Skeletal muscle tissue (tissue), 4 donors: ENCODE results near the gene PTPRN2. TPM values are rescaled to one million over a fixed set of nuclear protein-coding genes. Genes with fewer than 3 reads are reported as not detected.

Experiments used
- H3K27ac ChIP-seq: one replicate; pipeline ENCODE4 v1.7.0; 2013; ENCODE audit warnings: mild to moderate bottlenecking, low read depth, low read length, inconsistent platforms
- H3K27me3 ChIP-seq, 3 donors: one replicate each; pipeline ENCODE4 v1.7.0; 2013; ENCODE audit warnings: low read length in 3 of 3; ENCODE audit not compliant: control insufficient read depth in 3 of 3, insufficient read depth in 3 of 3
- H3K36me3 ChIP-seq, 3 donors: one replicate each; pipeline ENCODE4 v1.7.0; 2013; ENCODE audit warnings: low read length in 3 of 3; ENCODE audit not compliant: control insufficient read depth in 3 of 3, insufficient read depth in 3 of 3
- H3K4me1 ChIP-seq, 3 donors: one replicate each; pipeline ENCODE4 v1.7.0; 2013; ENCODE audit warnings: low read length in 3 of 3, mild to moderate bottlenecking in 3 of 3; ENCODE audit not compliant: control insufficient read depth in 3 of 3, insufficient read depth in 3 of 3
- H3K4me3 ChIP-seq, 3 donors: one replicate each; pipeline ENCODE4 v1.7.0; 2013; ENCODE audit warnings: low read length in 3 of 3
- H3K9ac ChIP-seq, 3 donors: one replicate each; pipeline ENCODE4 v1.7.0; 2013; ENCODE audit warnings: low read length in 3 of 3, mild to moderate bottlenecking in 3 of 3, moderate library complexity in 2 of 3, low read depth in 1 of 3
- H3K9me3 ChIP-seq, 3 donors: one replicate each; pipeline ENCODE4 v1.7.0; 2013; ENCODE audit warnings: low read length in 3 of 3; ENCODE audit not compliant: control insufficient read depth in 3 of 3
- total RNA-seq: library from RNA; depleted of rRNA; stranded (reverse); fragments of >200 nt; gene quantifications from one replicate; pipeline ENCODE4 v1.2.3, GENCODE V29; 2014
- donor health status: Osteomylitis.

The PTPRN2 gene
- total RNA-seq, 1 donor from 2014 or later: 1.6 TPM

- H3K9me3 ChIP-seq: peaks cover 0 to 2% (median 0%) of the 10 kb centered on the region in 3 donors
- peaks cover 3 to 15% (median 9%) of the 10 kb centered on the region in 3 donors for H3K27me3 ChIP-seq
- H3K4me3 ChIP-seq: no peak overlapping the region
- H3K36me3 ChIP-seq: no peaks in the 10 kb centered on the region
- no peaks in the 10 kb centered on the region for H3K4me1 ChIP-seq
- H3K9ac ChIP-seq: no peak overlapping the region
- H3K27ac ChIP-seq: no peak overlapping the region
These were observed 742.3 kb downstream of the PTPRN2 start for GRCh38 chr7:157845203-157845835.

- no peaks in the 10 kb centered on the region for H3K4me1 ChIP-seq
- H3K27me3 ChIP-seq: peaks cover 7 to 12% (median 11%) of the 10 kb centered on the region in 3 donors
- no peak overlapping the region for H3K4me3 ChIP-seq
- no peaks in the 10 kb centered on the region for H3K36me3 ChIP-seq
- H3K27ac ChIP-seq: no peak overlapping the region
- H3K9me3 ChIP-seq: peaks cover 0 to 5% (median 0%) of the 10 kb centered on the region in 3 donors
- no peak overlapping the region for H3K9ac ChIP-seq
These were observed 743.0 kb downstream of the PTPRN2 start for GRCh38 chr7:157844611-157845010.

GRCh38 chr7:157844141-157844540 is 743.5 kb downstream of the PTPRN2 start:
- no peaks in the 10 kb centered on the region for H3K4me1 ChIP-seq
- H3K27me3 ChIP-seq: peaks cover 7 to 11% (median 9%) of the 10 kb centered on the region in 3 donors
- H3K4me3 ChIP-seq: no peak overlapping the region
- no peaks in the 10 kb centered on the region for H3K36me3 ChIP-seq
- H3K9ac ChIP-seq: no peak overlapping the region
- no peak overlapping the region for H3K27ac ChIP-seq
- peaks cover 0 to 8% (median 0%) of the 10 kb centered on the region in 3 donors for H3K9me3 ChIP-seq

DNA sequence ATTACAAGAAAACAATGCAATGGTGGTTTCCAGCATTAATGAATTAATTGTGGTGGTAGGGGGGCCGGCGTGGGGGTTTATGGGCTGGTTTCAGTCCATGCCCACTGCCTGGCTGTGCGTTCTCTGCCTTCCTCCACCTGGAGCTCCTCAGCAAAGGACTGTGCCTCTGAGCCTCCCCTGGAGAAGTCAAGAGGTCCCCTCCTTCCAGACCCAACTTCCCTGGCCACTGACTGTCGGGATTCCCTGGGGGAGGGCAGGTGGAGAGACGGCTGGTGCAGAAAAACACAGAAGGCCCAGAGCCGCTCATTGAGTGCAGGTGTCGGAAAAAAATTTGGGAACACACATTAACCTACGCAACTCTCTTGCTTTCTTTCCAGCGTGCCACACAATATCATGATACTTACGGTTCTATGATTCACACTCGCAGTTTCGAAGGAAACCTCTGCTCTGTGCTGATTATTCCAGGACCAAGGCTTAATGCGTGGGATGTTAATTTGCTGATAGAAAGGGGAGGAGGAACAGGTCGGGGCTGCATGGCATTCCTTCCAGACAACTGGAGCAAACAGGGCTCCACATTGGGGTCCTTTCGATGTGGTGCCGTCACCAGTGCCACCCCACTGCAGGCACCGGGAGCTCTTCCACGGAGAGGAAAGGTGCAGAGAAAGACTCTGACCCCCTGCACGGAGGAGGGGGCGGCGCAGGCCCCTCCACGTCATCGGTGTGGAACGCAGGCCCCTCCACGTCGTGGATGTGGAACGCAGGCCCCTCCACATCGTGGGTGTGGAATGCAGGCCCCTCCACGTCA is 744.1 kb downstream of the PTPRN2 start:
- H3K4me3 ChIP-seq: no peak overlapping the region
- H3K9ac ChIP-seq: no peak overlapping the region
- H3K9me3 ChIP-seq: peaks cover 0 to 8% (median 0%) of the 10 kb centered on the region in 3 donors
- H3K36me3 ChIP-seq: no peaks in the 10 kb centered on the region
- no peaks in the 10 kb centered on the region for H3K4me1 ChIP-seq
- peaks cover 6 to 11% (median 7%) of the 10 kb centered on the region in 3 donors for H3K27me3 ChIP-seq
- no peak overlapping the region for H3K27ac ChIP-seq

- Histone ChIP-seq H3K9me3 (peaks cover 0 to 8% (median 0%) of the 10 kb centered on the region in 3 donors), H3K27me3 (peaks cover 4 to 11% (median 7%) of the 10 kb centered on the region in 3 donors), H3K9ac (no peak overlapping the region), H3K36me3 (no peaks in the 10 kb centered on the region), H3K4me3 (no peak overlapping the region), H3K27ac (no peak overlapping the region), H3K4me1 (no peaks in the 10 kb centered on the region)
These were observed 745.8 kb downstream of the PTPRN2 start for GRCh38 chr7:157841773-157842370.

- Histone ChIP-seq H3K27ac (no peak overlapping the region), H3K4me3 (no peak overlapping the region), H3K9ac (no peak overlapping the region), H3K4me1 (no peaks in the 10 kb centered on the region), H3K36me3 (no peaks in the 10 kb centered on the region), H3K9me3 (peaks cover 0 to 8% (median 0%) of the 10 kb centered on the region in 3 donors), H3K27me3 (peaks cover 4 to 11% (median 7%) of the 10 kb centered on the region in 3 donors)
These were observed 746.5 kb downstream of the PTPRN2 start for GRCh38 chr7:157840914-157841772.

- Histone ChIP-seq H3K4me3 (no peak overlapping the region), H3K9ac (no peak overlapping the region), H3K9me3 (peaks cover 0 to 8% (median 0%) of the 10 kb centered on the region in 3 donors), H3K27me3 (peaks cover 2 to 10% (median 7%) of the 10 kb centered on the region in 3 donors), H3K4me1 (no peaks in the 10 kb centered on the region), H3K27ac (no peak overlapping the region), H3K36me3 (no peaks in the 10 kb centered on the region)
These were observed 747.3 kb downstream of the PTPRN2 start for GRCh38 chr7:157840174-157840913.

GRCh38 chr7:157839672-157840167 is 747.9 kb downstream of the PTPRN2 start:
- H3K4me1 ChIP-seq: no peaks in the 10 kb centered on the region
- no peak overlapping the region for H3K4me3 ChIP-seq
- H3K9ac ChIP-seq: no peak overlapping the region
- peaks cover 0 to 6% (median 0%) of the 10 kb centered on the region in 3 donors for H3K9me3 ChIP-seq
- peaks cover 0 to 7% (median 6%) of the 10 kb centered on the region in 3 donors for H3K27me3 ChIP-seq
- no peak overlapping the region for H3K27ac ChIP-seq
- no peaks in the 10 kb centered on the region for H3K36me3 ChIP-seq

DNA sequence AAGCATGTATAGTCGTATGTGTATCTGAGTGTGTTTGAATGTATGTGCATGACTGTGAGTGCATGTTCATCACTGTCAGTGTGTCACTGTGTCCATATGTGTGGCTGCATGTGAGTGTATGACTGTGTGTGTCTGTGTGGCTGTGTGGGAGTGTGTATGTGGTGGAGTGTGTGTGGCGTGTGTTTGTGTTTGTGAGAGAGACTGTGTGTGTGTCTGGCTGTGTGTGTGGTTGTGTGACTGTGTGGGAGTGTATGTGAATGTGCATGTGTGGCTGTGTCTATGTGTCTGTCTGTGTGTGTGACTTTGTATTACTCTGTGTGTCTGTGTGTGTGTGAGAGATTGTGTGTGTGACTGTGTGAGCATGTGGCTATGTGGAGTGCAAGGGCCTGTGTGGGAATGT is 748.4 kb downstream of the PTPRN2 start:
- peaks cover 0 to 6% (median 0%) of the 10 kb centered on the region in 3 donors for H3K9me3 ChIP-seq
- no peak overlapping the region for H3K4me3 ChIP-seq
- H3K4me1 ChIP-seq: no peaks in the 10 kb centered on the region
- no peak overlapping the region for H3K9ac ChIP-seq
- H3K27me3 ChIP-seq: peaks cover 0 to 7% (median 6%) of the 10 kb centered on the region in 3 donors
- H3K36me3 ChIP-seq: no peaks in the 10 kb centered on the region
- H3K27ac ChIP-seq: no peak overlapping the region
